HL-60 (cell line): ENCODE measurements around the gene CELF2.

Experiments
- GABPA ChIP-seq: IDR thresholded peaks from 2 replicates; pipeline ENCODE4 v1.6.1; 2012; ENCODE audit warnings: low read depth
- POLR2AphosphoS5 ChIP-seq: IDR thresholded peaks from 2 replicates; pipeline ENCODE4 v1.6.1; 2012; ENCODE audit warnings: low read depth
- SPI1 ChIP-seq: IDR thresholded peaks from 2 replicates; pipeline ENCODE4 v1.6.1; 2012; ENCODE audit warnings: low read depth, mild to moderate bottlenecking, borderline replicate concordance
- TF ChIP-seq, protein P1 (sequence below): IDR thresholded peaks from one replicate; pipeline ENCODE4 v1.5.1; 2011; ENCODE audit warnings: low read length, control low read depth, inconsistent platforms; ENCODE audit not compliant: insufficient read depth
- TF ChIP-seq, protein P2 (sequence below): IDR thresholded peaks from 2 replicates; pipeline ENCODE4 v1.6.1; 2012; ENCODE audit warnings: low read depth; ENCODE audit not compliant: insufficient replicate concordance

DNA sequence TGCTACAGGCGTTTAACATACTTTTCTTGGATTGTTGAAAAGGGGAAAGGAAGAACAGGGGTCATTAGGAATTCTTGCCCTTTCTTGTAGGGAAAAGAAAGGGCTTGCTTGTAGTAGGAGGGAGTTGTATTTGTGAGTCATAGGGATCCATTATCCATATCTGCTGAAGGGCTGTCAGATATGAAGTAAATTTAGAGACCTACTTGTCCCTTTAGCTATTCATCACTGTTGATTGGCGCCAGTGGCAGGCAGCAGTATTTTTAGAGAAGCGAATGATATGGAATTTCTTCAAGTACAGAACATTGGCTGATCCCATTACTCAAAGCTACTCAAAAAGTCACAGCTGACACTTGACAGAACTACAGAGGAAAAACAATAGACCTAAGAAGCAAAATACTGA is 97.7 kb downstream of the CELF2 start:
- TF ChIP-seq, protein P1, sequence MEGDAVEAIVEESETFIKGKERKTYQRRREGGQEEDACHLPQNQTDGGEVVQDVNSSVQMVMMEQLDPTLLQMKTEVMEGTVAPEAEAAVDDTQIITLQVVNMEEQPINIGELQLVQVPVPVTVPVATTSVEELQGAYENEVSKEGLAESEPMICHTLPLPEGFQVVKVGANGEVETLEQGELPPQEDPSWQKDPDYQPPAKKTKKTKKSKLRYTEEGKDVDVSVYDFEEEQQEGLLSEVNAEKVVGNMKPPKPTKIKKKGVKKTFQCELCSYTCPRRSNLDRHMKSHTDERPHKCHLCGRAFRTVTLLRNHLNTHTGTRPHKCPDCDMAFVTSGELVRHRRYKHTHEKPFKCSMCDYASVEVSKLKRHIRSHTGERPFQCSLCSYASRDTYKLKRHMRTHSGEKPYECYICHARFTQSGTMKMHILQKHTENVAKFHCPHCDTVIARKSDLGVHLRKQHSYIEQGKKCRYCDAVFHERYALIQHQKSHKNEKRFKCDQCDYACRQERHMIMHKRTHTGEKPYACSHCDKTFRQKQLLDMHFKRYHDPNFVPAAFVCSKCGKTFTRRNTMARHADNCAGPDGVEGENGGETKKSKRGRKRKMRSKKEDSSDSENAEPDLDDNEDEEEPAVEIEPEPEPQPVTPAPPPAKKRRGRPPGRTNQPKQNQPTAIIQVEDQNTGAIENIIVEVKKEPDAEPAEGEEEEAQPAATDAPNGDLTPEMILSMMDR, result no peak
- TF ChIP-seq GABPA (no peak), POLR2AphosphoS5 (no peak), SPI1 (no peak)
- TF ChIP-seq, protein P2, sequence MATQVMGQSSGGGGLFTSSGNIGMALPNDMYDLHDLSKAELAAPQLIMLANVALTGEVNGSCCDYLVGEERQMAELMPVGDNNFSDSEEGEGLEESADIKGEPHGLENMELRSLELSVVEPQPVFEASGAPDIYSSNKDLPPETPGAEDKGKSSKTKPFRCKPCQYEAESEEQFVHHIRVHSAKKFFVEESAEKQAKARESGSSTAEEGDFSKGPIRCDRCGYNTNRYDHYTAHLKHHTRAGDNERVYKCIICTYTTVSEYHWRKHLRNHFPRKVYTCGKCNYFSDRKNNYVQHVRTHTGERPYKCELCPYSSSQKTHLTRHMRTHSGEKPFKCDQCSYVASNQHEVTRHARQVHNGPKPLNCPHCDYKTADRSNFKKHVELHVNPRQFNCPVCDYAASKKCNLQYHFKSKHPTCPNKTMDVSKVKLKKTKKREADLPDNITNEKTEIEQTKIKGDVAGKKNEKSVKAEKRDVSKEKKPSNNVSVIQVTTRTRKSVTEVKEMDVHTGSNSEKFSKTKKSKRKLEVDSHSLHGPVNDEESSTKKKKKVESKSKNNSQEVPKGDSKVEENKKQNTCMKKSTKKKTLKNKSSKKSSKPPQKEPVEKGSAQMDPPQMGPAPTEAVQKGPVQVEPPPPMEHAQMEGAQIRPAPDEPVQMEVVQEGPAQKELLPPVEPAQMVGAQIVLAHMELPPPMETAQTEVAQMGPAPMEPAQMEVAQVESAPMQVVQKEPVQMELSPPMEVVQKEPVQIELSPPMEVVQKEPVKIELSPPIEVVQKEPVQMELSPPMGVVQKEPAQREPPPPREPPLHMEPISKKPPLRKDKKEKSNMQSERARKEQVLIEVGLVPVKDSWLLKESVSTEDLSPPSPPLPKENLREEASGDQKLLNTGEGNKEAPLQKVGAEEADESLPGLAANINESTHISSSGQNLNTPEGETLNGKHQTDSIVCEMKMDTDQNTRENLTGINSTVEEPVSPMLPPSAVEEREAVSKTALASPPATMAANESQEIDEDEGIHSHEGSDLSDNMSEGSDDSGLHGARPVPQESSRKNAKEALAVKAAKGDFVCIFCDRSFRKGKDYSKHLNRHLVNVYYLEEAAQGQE, result no peak
